ENCODE data around the gene TXLNG. TPM values are rescaled to one million over a fixed set of nuclear protein-coding genes. Genes with fewer than 3 reads are reported as not detected.
A peak's percentile ranks its signal among the peaks of the same experiment; 100 is the strongest.

The TXLNG gene
- total RNA-seq, 1 donor from 2014 or later = 11.2 TPM

- H3K4me3 ChIP-seq = no peak overlapping the region
- H3K27ac ChIP-seq = no peak overlapping the region
- H3K27me3 ChIP-seq (ENCODE audit: low read depth) = no peaks in the 10 kb centered on the region
- ATAC-seq (no peak), DNase-seq (no peak)
- intact Hi-C loops (cut with DNase I) = no loop called here
- no peaks in the 10 kb centered on the region for H3K4me1 ChIP-seq
- TF ChIP-seq CTCF (IDR thresholded peaks at IDR 0.05) = no peak
- H3K9me3 ChIP-seq = no peaks in the 10 kb centered on the region
- H3K36me3 ChIP-seq = peaks cover 31% of the 10 kb centered on the region
Observed at GRCh38 chrX:16819634-16820033, 33.4 kb downstream of the TXLNG start.

- peaks cover 31% of the 10 kb centered on the region for H3K36me3 ChIP-seq
- H3K4me1 ChIP-seq = no peaks in the 10 kb centered on the region
- DNase-seq (no peak), ATAC-seq (no peak)
- no peak overlapping the region for H3K27ac ChIP-seq
- H3K27me3 ChIP-seq (ENCODE audit: low read depth) = no peaks in the 10 kb centered on the region
- H3K9me3 ChIP-seq = no peaks in the 10 kb centered on the region
- TF ChIP-seq CTCF (IDR thresholded peaks at IDR 0.05) = no peak
- no peak overlapping the region for H3K4me3 ChIP-seq
- intact Hi-C loops (cut with DNase I) = no loop called here
Observed at GRCh38 chrX:16822723-16823122, 36.5 kb downstream of the TXLNG start.

GRCh38 chrX:16825264-16826035 is 39.2 kb downstream of the TXLNG start:
- H3K9me3 ChIP-seq = no peaks in the 10 kb centered on the region
- peaks cover 23% of the 10 kb centered on the region for H3K36me3 ChIP-seq
- no peak overlapping the region for H3K27ac ChIP-seq
- intact Hi-C loops (cut with DNase I) = no loop called here
- H3K4me3 ChIP-seq = no peak overlapping the region
- ATAC-seq (no peak), DNase-seq (no peak)
- no peaks in the 10 kb centered on the region for H3K4me1 ChIP-seq
- no peaks in the 10 kb centered on the region for H3K27me3 ChIP-seq (ENCODE audit: low read depth)
- TF ChIP-seq CTCF (IDR thresholded peaks at IDR 0.05) = no peak

GRCh38 chrX:16826207-16826606 is 39.9 kb downstream of the TXLNG start:
- Histone ChIP-seq H3K27me3 (ENCODE audit: low read depth) (no peaks in the 10 kb centered on the region), H3K9me3 (no peaks in the 10 kb centered on the region), H3K4me3 (no peak overlapping the region), H3K27ac (no peak overlapping the region), H3K36me3 (peaks cover 16% of the 10 kb centered on the region), H3K4me1 (no peaks in the 10 kb centered on the region)
- intact Hi-C loops (cut with DNase I) = no loop called here
- peak; percentile 36 for TF ChIP-seq CTCF (IDR thresholded peaks at IDR 0.05)
- DNase-seq (no peak), ATAC-seq (peak in 1 of 2 donors; percentile 36)

GRCh38 chrX:16827225-16827624 is 41.0 kb downstream of the TXLNG start:
- Histone ChIP-seq H3K27ac (no peak overlapping the region), H3K36me3 (peaks cover 19% of the 10 kb centered on the region), H3K4me1 (no peaks in the 10 kb centered on the region), H3K27me3 (ENCODE audit: low read depth) (no peaks in the 10 kb centered on the region), H3K4me3 (no peak overlapping the region), H3K9me3 (no peaks in the 10 kb centered on the region)
- DNase-seq = no peak
- TF ChIP-seq CTCF (IDR thresholded peaks at IDR 0.05) = no peak
- intact Hi-C loops (cut with DNase I) = no loop called here
- ATAC-seq = no peak
